ENCODE results near the gene ELOVL5.
"Not testable (repeated sequence)": the region's sequence is repeated elsewhere in the genome, so short reads cannot be mapped to it uniquely, and the experiment has no call there.

The ELOVL5 gene

DNA sequence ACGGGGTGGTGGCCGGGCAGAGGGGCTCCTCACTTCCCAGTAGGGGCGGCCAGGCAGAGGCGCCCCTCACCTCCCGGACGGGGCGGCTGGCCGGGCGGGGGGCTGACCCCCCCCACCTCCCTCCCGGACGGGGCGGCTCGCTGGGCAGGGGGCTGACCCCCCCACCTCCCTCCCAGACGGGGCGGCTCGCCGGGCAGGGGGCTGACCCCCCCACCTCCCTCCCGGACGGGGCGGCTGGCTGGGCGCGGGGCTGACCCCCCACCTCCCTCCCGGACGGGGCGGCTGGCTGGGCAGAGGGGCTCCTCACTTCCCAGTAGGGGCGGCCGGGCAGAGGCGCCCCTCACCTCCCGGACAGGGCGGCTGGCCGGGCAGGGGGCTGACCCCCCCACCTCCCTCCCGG, 43.8 kb downstream of the ELOVL5 start:
- not testable (repeated sequence) for DNase-seq (ENCODE audit: low spot score)

DNA sequence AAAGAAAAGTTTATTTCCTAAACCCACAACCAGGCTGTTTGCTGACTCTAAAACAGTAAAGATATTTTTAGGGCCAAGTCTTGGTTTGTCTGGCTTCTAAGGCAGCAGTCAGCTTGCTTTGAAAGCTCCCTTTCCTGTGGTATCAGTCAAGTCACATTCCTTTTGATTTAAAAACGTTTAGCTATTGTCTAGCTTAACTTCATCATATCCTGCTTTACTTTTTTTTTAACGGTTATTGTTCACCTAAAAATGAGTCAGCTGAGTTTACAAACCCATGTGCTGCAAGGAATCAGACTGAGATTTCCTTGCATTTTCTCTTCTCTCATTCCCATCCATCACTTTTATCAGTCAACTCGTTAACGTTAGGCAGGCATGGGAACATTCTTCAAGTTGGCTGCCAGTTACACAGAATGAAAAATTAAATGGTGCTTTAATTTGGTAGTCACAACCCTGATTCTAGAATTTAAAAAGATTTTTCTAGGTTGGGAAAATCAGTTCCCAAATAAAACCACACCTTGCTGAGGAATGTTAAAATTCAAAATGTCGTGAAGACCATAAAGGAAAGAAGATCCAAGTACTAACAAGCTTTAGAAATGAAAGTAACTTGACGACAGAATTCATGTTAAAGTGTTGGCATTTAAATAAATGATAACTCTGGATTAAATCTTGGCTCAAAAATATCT, 45.9 kb downstream of the ELOVL5 start:
- DNase-seq (ENCODE audit: low spot score) = peak; percentile 20

DNA sequence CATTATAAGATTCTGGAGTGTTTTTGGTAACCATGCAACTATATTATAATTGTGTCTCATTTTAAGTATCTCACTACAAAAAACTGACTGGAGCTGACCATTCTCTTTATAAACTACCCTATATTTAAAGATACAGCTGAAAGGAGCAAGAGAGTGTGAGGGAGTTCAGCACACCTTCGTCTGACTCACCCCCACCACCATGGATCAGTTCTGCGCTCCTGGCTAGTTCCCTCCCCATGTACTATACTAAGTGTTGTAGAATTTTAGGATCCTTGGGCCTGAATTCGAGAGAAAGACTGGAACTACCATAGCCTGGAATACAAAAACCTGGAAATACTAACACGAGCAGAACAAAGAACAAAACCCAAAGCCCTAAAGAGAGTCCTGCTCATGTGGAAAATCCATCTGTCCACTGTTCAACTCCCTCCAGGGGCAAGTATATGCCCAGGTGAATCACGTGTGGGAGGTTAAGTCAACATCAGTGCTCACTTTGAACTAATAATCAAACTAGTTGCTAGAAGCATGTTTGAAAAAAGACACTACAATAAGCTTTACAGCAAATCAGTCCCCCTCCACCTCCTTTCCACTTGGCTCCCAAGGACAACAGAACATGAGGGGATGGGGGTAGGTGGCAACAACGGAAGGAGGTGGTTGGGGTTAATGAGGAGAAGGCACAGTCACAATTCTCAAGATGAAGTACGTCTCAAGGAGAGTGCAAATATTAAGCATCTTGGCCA, 46.8 kb downstream of the ELOVL5 start:
- DNase-seq (ENCODE audit: low spot score) = no peak

DNA sequence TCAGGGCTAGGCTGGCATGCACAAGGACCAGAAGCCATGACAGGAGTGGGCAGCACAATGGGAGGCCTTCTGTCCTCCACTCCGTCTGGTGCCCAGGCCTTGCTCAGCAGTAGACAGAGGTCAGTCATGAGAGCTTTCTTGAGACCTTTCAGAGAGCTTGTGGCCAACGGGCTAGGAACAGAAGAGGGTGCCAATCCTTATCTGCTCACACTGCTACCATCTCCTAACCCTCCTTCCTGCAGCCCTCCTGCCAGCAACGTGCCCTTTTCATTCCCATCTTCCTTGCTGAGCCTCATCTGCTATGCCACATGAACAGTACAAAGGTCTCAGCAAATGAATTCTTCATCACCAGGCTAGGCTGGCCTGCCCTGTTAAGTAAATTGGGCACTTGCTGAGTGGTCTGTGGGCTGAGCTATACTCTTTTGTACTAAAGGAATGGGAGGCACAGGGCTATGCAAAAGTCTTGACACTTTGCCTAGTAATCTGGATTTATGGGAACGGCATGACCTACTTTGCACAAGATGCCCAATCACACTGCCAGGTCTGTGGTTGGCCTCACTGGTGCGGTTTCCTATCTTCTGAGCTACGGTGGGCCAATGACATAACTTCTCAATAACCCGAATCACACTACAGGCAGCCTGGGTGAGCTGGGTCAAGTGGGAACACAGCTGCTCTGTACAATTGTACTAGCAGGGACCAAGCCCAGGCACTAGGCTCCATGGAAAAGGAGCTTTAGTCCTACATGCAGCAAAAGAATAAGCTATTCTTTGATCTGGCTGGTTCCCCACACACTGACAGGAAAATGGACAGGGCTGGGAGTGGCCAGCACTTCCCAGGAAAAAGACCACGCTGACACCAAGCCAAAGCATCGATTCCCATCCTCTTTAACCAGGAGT, 47.8 kb downstream of the ELOVL5 start:
- DNase-seq (ENCODE audit: low spot score) = peak; percentile 2

DNA sequence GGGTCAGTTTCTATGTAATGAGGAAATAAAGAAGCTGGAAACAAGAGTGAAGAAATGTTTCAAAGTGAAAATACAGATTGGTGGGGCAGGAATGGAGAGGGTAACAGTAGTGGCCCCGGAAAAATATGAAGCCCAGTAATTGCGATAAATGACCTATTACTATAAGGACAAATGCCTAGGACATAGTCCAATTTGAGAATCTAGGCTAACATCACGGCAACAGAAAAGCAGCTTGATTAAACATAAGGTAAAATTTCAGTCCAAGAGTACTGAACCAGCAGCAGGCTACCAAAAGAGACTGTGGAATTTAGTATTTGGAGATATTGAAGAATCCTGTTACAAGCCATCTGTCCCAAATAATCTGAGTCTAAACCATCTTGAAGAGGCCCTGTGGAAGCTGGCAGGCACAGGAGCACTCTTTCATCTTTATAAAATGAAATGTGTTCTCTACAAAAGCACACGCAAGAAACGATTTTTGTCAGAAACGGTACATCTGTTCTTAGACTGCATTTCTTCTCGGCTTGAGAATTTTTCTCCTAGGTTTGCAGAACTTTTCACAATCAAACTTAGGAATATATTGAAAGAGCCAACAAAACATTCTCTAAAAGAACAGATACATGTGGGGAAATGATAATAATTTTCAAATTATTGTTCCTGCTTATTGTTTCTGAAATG, 49.3 kb downstream of the ELOVL5 start:
- no peak for DNase-seq (ENCODE audit: low spot score)

DNA sequence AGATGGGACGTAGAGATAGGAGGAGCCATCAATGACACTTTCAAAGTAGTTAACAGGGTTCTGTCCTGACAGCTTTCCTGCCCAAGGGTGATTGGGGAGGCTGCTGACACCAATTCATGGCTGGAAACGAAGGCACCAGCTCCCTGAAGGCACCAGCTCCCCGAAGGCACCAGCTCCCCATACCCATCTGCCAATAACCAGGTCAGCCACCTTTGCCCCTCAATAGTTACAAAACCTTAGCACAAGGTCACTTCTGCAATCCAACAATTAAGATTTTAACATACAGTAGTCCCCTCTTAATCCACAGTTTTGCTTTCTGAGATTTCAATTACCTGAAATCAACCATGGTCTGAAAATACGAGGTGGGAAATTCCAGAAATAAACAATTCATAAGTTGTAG, 51.7 kb downstream of the ELOVL5 start:
- DNase-seq (ENCODE audit: low spot score) = no peak

DNA sequence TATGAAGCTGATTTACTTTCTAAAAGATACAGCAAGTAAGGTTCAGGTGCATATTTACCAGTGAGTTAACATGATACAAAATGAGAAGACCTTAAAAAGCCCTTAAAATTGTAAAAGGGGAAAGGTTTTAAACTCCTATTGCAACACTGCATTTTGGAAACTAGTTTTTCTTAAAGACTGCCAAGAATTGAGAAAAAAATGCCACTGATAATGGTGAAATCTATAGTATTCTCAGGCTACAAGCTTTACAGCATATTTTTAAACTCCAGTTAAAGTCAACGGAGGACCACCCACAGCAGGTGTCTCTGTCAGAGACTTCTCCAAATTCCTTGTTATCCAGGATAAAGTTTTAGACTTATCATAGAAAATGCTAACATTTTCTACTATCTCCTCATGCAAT, 53.6 kb downstream of the ELOVL5 start:
- DNase-seq (ENCODE audit: low spot score) = no peak

DNA sequence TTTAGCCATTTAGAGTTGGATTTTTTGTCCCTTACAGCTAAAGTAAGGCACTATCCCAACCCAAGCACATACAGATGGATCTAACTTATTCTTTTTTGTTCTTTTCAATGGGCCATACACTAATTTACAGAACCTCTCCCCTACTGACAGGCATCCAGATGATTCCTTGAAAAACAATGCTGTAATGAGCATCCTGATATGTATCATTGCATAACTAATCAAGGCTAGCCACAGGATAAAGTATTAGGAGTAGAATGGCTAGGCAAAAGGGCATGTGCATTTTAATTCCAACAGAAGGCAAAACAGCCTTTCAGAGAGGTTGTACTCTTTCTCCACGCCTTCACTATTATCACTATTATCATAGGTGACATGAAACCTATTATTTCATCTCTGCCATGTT, 54.1 kb downstream of the ELOVL5 start:
- no peak for DNase-seq (ENCODE audit: low spot score)

DNA sequence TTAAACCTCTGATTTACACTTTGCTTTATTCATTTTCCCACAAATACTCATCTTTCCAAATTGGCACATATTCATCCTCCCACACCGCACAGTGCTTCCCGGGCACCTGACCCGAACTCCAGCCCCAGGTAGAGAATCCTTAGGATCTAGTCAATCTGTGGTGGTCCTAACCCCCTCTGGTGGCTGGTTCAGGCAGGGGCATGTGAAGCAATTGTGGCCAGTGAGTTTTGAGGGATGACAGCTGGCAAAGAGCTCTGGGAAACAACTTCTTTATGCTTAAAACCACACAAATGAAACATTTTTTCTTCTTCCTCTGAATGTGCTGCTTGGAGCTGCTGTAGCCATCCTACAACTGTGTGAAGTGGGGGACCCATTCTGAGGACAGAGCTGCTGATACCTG, 54.7 kb downstream of the ELOVL5 start:
- no peak for DNase-seq (ENCODE audit: low spot score)

DNA sequence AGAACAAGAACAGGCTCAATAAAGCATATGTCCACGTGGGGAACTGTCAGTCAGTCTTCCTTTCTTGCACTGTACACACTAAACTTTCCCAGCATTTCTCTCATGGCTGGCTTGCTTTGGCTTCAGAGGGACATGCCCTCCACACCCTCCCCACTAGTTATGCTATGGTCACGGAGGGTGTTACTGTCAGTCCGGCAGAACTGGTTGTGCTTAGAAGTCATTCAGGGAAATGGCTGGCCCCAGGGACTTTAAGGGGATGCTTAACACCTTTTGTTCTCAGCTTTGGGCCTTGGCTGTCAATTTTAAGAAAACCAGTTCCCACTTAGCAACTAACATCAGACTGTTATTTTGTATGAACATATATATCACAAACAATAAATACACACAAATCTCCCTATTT, 55.1 kb downstream of the ELOVL5 start:
- DNase-seq (ENCODE audit: low spot score) = no peak

DNA sequence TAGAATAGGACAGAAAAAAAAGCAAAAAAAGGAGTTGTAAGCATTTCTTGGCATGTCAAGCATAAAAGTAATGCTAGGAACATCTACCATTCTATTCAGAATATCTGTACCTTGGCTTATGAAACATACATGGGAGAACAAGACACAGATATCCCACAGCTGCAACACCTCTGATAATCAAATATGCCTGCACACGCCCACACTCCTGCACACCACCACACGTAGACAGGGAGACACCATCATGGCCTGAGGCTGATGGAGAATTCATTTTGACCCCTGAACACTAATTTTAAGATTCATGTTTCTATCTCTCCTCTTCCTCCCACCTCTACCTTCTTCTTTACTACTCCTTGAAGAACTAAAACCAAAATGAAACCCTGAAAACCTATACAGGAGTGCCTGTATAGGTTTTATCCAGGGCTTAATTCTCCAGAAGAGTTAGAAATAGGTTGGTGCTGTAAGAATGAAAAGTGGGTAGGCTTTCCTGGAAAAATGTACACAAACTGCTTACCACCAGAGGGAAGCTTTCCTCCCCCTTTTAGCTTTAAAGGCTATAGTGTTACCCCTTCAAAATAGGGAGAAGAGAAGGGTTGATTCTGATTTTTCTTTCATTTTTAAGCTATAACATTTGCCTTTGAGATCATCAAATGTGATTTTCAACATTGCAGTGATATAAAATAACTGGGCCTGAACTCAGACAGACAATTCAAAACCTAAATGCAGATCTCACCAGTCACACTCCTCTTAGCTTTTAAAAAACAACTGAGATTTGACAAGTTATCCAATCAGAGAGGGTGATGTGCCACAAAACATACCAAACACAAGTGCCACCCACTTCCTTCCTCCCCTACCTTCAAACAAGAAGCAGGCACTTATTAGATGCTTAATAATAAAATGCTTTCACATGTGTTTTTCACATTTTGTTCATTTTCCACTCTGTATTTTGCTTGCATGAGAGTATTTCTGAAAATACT, 57.9 kb downstream of the ELOVL5 start:
- DNase-seq (ENCODE audit: low spot score) = no peak

DNA sequence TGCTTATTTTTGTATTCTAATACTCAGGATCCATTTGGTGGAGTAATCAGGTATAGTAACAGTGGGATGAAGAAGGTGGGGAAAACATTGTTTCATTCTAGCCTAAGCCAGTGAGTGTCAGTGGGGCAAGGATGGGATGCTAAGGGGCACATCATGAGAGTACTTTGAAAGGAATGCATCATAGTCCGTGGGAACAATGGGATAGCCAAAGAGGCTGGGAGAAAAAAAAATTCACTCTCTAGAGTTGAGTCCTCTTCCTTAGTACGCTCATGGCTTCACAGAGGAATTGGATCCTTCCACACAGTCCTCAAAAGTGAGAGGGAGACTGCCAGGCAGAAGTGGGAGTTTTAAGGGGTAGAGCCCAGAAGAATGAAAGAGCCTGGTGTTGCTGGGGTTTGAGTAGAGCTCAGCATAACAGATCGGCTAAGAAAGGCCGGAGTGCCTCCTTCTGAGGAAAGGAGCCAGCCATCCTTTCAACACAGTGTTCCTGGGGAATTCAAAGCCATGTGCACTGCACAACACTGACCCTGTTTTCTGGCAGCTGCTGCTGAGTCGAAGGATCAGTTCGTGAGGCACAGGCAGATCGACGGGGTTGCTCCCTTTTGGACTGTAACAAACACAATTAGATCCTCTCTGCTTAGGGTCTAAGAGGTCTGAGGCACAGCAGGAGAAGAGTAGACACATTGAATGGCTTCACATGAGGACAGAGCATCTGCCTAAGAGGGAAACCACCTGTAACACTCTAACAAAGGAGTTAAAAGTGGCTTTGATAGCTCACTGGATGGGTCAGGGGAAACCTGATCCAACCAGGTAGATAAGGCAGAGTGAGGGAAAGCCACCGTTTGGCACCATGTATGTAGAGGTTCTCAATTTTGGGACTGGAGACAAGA, 61.2 kb downstream of the ELOVL5 start:
- no peak for DNase-seq (ENCODE audit: low spot score)

DNA sequence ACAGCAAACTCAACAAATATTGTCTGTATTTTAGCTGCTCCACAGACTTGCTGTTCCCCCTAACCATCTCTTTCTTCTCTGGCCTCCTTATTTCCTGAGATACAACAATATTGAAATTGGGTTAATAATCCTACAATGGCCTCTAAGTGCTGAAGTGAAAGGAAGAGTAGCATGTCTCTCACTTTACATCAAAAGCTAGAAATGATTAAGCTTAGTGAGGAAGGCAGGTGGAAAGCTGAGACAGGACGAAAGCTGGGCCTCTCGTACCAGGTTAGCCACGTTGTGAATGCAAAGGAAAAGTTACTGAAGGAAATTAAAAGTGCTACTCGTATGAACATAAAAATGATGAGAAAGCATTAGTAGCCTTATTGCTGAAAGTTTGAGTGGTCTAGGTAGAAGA, 63.8 kb downstream of the ELOVL5 start:
- DNase-seq (ENCODE audit: low spot score) = no peak

DNA sequence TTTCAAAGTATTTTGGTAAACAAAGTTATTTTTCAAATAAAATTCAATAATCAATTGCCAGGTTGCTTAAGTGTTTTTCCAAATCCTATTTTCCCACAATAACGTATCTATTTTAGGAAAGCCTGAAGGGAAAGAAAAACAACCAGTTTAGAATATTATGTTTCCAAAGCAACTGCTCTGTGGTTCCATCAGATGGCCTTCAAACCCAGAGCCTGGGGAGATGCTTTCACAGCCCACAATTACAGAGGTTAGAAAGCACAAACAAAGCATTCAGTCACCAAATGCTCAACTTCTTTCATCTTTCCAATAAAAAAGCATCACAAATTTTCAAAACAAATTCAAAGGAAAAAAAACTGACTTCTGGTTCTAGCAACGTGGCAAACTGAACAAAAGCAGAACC, 66.0 kb downstream of the ELOVL5 start:
- no peak for DNase-seq (ENCODE audit: low spot score)

DNA sequence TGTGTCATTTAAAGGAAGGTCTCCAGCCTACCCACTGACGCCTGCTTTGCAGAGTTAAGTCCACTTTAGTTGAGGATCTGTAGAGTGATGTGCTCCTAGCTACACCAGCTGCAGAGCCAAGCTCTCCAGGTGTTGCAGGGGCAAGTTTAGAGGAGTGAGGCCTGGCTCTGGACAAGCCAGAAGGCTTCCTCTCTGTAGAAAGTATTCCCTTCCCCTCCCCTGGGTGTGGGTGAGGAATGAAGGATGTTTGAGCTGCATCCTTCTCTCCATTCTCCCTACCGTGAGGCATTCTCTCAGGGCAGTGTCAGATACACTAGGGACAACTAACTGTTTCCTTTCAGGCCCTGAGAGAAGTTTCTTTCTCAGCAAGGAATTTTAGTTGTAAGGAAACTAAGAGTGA, 66.5 kb downstream of the ELOVL5 start:
- no peak for DNase-seq (ENCODE audit: low spot score)

DNA sequence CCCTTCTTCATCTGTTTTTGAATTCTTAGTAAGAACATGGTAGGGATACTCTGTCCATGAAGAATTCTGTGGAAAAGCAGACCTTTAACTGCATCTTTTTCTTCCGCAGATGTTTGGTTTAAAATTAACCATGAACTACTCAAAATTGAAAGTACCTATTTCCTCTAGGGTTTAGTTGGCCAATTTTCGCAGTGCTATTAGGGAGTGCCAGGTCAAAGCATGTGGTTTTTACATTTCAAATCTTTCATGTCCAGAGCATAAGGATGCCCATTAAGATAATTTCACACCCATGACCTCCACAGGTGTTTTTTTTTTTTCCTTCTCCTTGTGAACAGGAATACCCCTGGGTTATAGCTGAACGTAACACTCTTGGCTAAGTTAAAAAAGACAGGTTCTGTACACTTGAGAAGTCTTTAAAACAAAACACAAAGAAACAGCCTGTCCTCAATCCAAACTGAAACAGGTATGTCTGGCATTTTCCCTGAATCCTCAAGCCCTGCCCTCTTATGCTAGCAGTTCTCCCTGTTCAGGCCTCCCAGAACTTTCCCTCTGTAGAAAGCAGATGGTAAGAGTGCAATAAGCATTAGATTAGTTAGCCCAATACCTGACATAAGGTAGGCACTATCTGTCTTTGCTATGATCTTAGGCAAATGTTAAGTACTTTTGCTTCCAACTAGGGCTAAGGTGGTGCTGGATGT, 67.1 kb downstream of the ELOVL5 start:
- DNase-seq (ENCODE audit: low spot score) = no peak

DNA sequence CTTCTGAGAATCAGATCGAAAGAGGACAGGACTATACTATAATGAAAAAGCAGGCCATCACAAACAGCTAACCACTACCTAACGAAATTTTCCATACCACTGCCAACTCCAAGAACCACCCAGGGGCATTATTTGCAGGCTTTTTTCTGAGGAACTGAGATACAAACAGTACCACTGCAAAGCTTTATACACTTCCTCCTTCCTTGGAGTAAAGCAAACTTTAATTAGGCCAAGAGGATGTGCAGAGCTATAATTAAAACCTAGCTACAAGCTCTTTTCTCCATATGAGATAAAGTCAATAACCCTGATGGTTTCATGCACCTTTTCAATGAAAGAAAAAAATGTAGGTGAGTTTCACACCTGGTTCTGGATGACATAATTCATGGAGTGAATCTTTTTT, 68.5 kb downstream of the ELOVL5 start:
- DNase-seq (ENCODE audit: low spot score) = no peak

DNA sequence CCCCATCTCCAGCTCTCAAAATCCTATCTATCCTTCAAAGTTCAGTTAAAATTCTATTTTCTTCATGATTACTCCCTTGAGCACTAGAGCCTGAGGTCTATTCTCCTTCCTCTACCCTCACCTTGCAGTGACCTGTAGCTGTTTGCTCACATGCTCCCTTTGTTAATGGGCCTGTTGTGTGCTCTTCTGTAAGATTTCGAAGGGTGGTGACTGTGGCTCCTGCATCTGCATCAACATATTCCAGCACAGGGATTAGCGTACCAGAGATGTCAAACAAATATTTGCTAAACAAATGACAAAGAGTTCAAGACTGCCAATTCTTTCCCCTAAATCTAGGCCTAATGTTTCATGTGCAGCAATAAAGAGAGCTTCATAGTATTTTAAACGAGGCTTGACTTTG, 69.5 kb downstream of the ELOVL5 start:
- DNase-seq (ENCODE audit: low spot score) = no peak

DNA sequence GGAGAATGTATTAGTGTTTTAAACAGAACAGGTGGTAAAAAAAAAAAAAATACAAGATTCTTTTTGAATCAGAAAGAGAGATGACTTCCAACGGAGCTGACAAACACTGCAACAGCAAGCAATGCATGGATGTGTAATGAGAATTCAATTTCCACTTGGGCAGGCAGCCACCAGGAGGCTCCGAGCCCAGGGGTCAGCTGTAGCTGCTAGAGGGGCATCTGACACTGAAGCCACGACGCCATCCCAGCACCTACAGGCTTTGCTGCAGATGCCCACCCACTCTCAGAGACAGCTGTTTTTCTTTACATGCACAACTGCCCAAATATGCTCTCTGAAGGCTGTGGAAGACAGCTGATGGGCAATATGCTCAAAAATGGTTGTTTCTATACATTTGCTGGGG, 75.4 kb downstream of the ELOVL5 start:
- DNase-seq (ENCODE audit: low spot score) = no peak

DNA sequence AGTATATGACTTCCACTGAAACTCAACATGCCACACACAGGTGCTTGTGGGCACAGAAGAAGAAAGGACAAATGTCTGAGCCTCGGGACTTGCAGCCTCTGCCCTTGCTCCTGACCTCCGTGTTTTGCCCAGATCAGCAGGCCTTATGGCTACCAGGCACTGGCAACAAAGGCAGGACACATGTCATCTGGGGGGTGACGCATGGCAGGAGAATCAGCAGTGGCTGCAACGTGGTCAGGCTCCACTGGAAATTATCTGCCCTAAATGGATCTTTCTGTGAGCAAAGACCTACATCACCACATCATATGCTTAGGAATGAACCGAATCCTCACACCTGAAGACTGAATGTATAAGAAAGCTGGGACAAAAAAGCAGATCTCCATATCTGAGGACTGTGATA, 78.9 kb downstream of the ELOVL5 start:
- DNase-seq (ENCODE audit: low spot score) = no peak

All from SW480 (cell line).